ENCODE results near the gene MYO7A.

Gene MYO7A

DNA sequence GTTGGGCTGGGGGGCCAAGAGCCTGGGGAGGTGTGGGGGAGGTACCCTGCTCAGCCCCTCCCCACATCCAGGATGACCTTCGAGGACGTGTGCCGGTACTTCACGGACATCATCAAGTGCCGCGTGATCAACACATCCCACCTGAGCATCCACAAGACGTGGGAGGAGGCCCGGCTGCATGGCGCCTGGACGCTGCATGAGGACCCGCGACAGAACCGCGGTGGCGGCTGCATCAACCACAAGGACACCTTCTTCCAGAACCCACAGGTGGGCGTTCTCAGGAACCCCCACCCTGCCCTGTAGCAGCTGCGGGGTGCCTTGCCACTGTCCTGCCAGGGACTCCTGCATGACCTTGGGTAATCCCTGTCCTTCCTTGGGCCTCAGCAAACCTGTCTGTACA lies 10.0 kb upstream of the MYO7A start:
- DNase-seq (ENCODE audit: low spot score), result no peak
- TF ChIP-seq, protein P1, sequence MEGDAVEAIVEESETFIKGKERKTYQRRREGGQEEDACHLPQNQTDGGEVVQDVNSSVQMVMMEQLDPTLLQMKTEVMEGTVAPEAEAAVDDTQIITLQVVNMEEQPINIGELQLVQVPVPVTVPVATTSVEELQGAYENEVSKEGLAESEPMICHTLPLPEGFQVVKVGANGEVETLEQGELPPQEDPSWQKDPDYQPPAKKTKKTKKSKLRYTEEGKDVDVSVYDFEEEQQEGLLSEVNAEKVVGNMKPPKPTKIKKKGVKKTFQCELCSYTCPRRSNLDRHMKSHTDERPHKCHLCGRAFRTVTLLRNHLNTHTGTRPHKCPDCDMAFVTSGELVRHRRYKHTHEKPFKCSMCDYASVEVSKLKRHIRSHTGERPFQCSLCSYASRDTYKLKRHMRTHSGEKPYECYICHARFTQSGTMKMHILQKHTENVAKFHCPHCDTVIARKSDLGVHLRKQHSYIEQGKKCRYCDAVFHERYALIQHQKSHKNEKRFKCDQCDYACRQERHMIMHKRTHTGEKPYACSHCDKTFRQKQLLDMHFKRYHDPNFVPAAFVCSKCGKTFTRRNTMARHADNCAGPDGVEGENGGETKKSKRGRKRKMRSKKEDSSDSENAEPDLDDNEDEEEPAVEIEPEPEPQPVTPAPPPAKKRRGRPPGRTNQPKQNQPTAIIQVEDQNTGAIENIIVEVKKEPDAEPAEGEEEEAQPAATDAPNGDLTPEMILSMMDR (IDR thresholded peaks at IDR 0.05; ENCODE audit: extremely low read depth, insufficient read depth, missing control alignments), result no peak
- in situ Hi-C loops (cut with MboI; ENCODE audit: low pct_unique_long_range_greater_than_20kb, low sequenced_read_pairs, unreplicated experiment), result no loop called here

DNA sequence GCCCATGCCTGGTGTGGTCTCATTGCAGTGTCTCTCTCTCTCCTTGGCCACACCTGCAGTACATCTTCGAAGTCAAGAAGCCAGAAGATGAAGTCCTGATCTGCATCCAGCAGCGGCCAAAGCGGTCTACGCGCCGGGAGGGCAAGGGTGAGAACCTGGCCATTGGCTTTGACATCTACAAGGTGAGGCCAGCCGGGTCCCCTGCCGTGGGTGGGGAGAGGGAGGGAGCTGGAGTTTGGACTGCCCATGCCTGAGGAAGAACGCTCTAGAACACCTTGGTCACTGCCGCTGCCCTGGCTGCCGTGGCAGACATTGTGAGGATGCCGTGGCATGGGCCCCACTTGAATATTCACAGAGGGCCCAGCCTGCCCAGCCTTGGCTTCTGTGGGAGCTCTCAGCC lies 9.1 kb upstream of the MYO7A start:
- DNase-seq (ENCODE audit: low spot score), result no peak
- TF ChIP-seq, protein P1 (IDR thresholded peaks at IDR 0.05; ENCODE audit: extremely low read depth, insufficient read depth, missing control alignments), result no peak
- in situ Hi-C loops (cut with MboI; ENCODE audit: low pct_unique_long_range_greater_than_20kb, low sequenced_read_pairs, unreplicated experiment), result no loop called here

DNA sequence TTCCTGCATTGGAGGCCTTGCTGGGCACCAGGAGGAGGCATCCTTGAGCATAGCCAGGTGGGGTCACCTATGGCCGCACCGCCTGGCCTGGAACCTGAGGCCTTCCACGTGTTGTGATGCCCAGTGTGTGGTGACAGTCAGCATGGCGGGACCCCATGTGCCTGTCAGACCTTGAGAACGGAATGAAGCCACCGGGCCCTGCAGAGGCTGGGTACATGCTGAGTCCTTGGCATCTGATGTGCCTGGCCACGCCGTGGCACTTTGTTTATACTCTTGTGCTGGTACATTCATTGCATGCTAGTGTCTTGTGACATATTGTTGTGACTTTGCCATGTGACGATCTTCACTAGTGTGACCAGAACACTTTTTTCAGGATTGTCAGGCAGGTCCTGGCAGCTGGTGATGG lies 8.5 kb upstream of the MYO7A start:
- in situ Hi-C loops (cut with MboI; ENCODE audit: low pct_unique_long_range_greater_than_20kb, low sequenced_read_pairs, unreplicated experiment), result no loop called here
- DNase-seq (ENCODE audit: low spot score), result no peak
- TF ChIP-seq, protein P1 (IDR thresholded peaks at IDR 0.05; ENCODE audit: extremely low read depth, insufficient read depth, missing control alignments), result no peak

DNA sequence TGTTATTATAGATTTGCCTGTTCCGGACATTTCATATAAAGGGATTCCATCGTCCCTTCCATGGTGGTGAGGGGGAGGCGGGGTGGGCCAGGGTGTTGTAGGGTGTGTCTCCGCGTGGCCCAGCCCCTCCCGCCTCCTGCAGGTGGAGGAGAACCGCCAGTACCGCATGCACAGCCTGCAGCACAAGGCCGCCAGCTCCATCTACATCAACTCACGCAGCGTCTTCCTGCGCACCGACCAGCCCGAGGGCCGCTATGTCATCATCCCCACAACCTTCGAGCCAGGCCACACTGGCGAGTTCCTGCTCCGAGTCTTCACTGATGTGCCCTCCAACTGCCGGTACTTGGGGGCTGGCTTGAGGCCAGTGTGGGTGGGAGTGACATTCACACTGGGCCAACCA lies 7.5 kb upstream of the MYO7A start:
- TF ChIP-seq, protein P1 (IDR thresholded peaks at IDR 0.05; ENCODE audit: extremely low read depth, insufficient read depth, missing control alignments), result no peak
- in situ Hi-C loops (cut with MboI; ENCODE audit: low pct_unique_long_range_greater_than_20kb, low sequenced_read_pairs, unreplicated experiment), result no loop called here
- DNase-seq (ENCODE audit: low spot score), result no peak

DNA sequence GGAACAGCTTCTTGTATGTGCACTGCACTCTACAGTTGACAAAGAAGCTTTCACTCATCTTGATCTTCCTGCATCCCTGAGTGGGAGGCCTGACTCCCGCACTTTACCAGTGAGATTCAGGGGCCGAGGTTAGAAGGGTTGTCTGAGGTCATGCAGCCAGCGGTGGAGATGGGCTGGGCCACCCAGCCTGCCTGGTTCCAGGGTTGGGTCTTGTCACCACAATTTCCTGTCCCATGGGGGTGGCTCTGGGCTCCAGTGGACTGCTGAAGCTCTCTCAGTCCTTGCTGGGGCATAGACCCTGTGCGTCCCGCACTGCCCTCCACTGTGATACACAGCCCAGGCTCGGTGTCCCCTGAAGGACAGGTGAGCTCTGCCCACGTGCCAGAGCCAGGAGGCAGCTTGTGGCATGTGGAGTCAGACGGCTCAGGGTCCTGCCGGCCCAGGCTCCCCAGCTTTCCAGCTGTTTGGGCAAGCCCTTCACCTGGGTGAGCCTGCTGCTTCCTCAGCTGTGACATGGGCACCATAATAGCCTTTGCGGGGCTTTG lies 6.9 kb upstream of the MYO7A start:
- in situ Hi-C loops (cut with MboI; ENCODE audit: low pct_unique_long_range_greater_than_20kb, low sequenced_read_pairs, unreplicated experiment), result no loop called here
- no peak for DNase-seq (ENCODE audit: low spot score)
- TF ChIP-seq, protein P1 (IDR thresholded peaks at IDR 0.05; ENCODE audit: extremely low read depth, insufficient read depth, missing control alignments), result no peak

DNA sequence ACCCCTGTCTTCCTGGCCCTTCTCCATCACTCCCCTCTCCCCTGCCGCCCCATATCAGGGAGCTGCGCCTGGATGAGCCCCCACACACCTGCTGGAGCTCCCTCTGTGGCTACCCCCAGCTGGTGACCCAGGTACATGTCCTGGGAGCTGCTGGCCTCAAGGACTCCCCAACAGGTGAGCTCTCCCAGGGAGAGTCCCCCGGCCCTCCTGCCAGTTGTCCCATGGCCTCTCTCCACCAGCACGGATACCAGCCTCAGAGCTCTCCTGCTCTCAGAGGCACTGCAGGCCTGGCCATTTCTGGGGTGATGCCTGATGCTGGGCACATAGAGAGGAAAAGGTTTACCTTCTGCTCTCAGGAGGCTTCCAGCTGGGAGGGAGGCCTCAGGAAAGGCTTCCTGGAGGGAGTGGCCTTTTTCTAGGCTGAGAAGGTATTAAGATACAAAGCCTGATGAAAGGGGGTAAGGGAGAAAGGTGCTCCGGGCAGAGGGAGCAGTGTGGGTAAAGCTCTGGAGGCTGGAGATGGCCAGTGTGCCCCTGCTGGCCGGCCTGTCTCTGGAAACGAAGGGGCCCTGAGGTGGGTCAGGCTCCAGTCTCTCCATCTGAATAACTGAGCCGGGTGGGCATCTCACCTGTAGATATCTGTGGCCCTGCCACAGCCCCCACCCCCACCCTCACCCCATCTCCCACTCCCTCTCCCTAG lies 6.0 kb upstream of the MYO7A start:
- TF ChIP-seq, protein P1 (IDR thresholded peaks at IDR 0.05; ENCODE audit: extremely low read depth, insufficient read depth, missing control alignments), result no peak
- in situ Hi-C loops (cut with MboI; ENCODE audit: low pct_unique_long_range_greater_than_20kb, low sequenced_read_pairs, unreplicated experiment), result no loop called here
- DNase-seq (ENCODE audit: low spot score), result no peak
